ENCODE data around the gene LRRC26. TPM values are rescaled to one million over a fixed set of nuclear protein-coding genes. Genes with fewer than 3 reads are reported as not detected.

The LRRC26 gene
- not detected for polyA plus RNA-seq (2013, experiment 1 of 2; ENCODE audit: insufficient read length)
- not detected for polyA plus RNA-seq (2013, experiment 2 of 2; ENCODE audit: insufficient read length)

GRCh38 chr9:137169896-137170358 is at the start of gene LRRC26:
LRRC26 (minus strand) TSS chr9:137170051; CDS start chr9:137169943, 108 bp downstream.
- DNase-seq = no peak

GRCh38 chr9:137218754-137219271 is 49.0 kb upstream of the LRRC26 start:
- DNase-seq = no peak

GRCh38 chr9:137218212-137218753 is 48.4 kb upstream of the LRRC26 start:
- no peak for DNase-seq

- DNase-seq = no peak
Measured at GRCh38 chr9:137217276-137218211, 47.7 kb upstream of the LRRC26 start.

- DNase-seq = no peak
Measured at GRCh38 chr9:137216188-137216965, 46.5 kb upstream of the LRRC26 start.

GRCh38 chr9:137215196-137215986 is 45.5 kb upstream of the LRRC26 start:
- no peak for DNase-seq

- no peak for DNase-seq
Measured at GRCh38 chr9:137214620-137215019, 44.8 kb upstream of the LRRC26 start.

GRCh38 chr9:137213160-137214060 is 43.6 kb upstream of the LRRC26 start:
- DNase-seq = no peak

GRCh38 chr9:137212520-137212919 is 42.7 kb upstream of the LRRC26 start:
- no peak for DNase-seq

- DNase-seq = no peak
Measured at GRCh38 chr9:137211532-137211931, 41.7 kb upstream of the LRRC26 start.

- DNase-seq = no peak
Measured at GRCh38 chr9:137206602-137207001, 36.8 kb upstream of the LRRC26 start.

- DNase-seq = peak; percentile 87
Measured at GRCh38 chr9:137205126-137206069, 35.5 kb upstream of the LRRC26 start, which contains the start of the genes NDOR1 and TMEM203. NDOR1 (plus strand) TSS chr9:137205700; CDS start chr9:137205778, 78 bp downstream. TMEM203 (minus strand) TSS chr9:137205648; CDS start chr9:137205414, 234 bp downstream.

GRCh38 chr9:137204731-137205125 is 34.9 kb upstream of the LRRC26 start:
- DNase-seq = no peak

GRCh38 chr9:137202966-137203365 is 33.1 kb upstream of the LRRC26 start:
- no peak for DNase-seq

GRCh38 chr9:137201205-137201868 is 31.5 kb upstream of the LRRC26 start:
- no peak for DNase-seq

GRCh38 chr9:137200311-137201204 is 30.7 kb upstream of the LRRC26 start, which contains the start of gene TPRN:
TPRN (minus strand) TSS chr9:137200741; CDS start chr9:137200711, 30 bp downstream.
- peak; percentile 100 for DNase-seq

- DNase-seq = no peak
Measured at GRCh38 chr9:137199411-137200121, 29.7 kb upstream of the LRRC26 start.
